Body of pancreas (tissue), 4 donors: ENCODE data around the gene GRIP1.

Experiments used
- POLR2A ChIP-seq, 3 donors: fragments of 450-650 bp; IDR thresholded peaks; one replicate each; pipeline ENCODE4 v1.6.1; 2016; ENCODE audit warnings: antibody characterized with exemption in 3 of 3, mild to moderate bottlenecking in 2 of 3
- TF ChIP-seq, protein P1 (sequence below), 7 experiments: fragments of 450-650 bp in 4 of 7; fragments of 200-600 bp in 3 of 7; sonication (generic) in 3 of 7; IDR thresholded peaks; one replicate each; pipeline ENCODE4 v1.5.1; 2016 to 2019; ENCODE audit warnings: antibody characterized with exemption in 7 of 7

DNA sequence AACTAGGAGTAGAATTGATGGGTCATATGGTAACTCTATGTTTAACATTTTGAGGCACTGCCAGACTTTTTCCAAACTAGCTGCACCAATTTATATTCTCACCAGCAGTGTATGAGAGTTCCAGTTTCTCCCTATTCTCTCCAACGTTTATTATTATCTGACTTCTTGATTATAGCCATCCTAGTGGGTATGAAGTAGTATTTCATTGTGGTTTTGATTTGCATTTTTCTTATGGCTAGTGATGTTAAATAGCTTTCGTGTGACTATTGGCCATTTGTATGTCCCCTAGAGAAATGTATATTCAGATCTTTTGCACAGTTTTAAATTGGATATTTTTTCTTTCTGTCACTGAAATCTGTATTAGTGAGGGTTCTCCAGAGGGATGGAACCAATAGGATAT lies 338.7 kb downstream of the GRIP1 start:
- no peak for TF ChIP-seq POLR2A (IDR thresholded peaks at IDR 0.05)
- TF ChIP-seq, protein P1, sequence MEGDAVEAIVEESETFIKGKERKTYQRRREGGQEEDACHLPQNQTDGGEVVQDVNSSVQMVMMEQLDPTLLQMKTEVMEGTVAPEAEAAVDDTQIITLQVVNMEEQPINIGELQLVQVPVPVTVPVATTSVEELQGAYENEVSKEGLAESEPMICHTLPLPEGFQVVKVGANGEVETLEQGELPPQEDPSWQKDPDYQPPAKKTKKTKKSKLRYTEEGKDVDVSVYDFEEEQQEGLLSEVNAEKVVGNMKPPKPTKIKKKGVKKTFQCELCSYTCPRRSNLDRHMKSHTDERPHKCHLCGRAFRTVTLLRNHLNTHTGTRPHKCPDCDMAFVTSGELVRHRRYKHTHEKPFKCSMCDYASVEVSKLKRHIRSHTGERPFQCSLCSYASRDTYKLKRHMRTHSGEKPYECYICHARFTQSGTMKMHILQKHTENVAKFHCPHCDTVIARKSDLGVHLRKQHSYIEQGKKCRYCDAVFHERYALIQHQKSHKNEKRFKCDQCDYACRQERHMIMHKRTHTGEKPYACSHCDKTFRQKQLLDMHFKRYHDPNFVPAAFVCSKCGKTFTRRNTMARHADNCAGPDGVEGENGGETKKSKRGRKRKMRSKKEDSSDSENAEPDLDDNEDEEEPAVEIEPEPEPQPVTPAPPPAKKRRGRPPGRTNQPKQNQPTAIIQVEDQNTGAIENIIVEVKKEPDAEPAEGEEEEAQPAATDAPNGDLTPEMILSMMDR (IDR thresholded peaks at IDR 0.05) = no peak
